Smooth muscle cell of the brain vasculature (primary cell): Measurements from ENCODE around the gene MRPL49.

Source experiments
- DNase-seq: peaks from one replicate; pipeline ENCODE4 v3.0.0-alpha.2; 2012; ENCODE audit warnings: low read depth, low spot score

MRPL49 gene

DNA sequence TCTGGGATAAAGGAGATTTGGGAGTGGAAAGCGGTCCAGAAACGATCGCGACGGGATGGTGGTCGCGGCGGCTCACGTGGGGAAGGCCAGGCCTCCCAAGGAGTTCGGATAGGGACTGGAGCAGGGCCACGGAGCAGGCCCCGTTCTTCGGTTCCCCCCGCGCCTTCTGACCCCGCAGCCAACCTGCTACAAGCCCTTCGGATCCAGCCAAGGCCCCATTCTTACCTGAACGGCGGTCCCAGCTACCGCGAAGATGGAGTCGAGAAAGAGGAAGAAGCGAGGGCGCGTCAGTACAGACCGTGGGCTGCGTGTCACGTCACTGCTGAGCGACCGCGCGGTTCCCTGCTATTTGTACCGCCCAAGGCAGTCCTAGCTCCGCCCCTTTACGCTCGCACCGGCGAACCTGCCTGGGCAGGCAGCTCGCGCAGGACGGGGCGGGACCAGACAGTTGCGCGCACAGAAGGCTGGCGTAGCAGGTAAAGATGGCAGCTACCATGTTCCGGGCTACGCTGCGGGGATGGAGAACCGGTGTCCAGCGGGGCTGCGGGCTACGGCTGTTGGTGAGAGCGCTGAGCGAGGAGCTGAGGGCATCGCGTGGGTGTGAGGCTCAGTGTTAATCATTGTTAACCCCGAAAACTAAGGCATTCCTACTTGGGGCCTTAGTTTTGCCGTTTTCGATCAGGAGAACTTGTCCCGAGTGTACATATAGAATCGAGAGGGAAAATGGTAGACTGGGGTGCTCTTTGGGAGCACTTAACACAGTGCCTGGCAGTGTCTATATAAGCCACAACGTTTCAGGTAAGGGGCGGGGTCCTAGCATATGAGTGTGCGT lies at the start of gene MRPL49, which contains the start of gene FAU:
Gene MRPL49 (plus strand): TSS at position 457 of the 832 bp plus-strand sequence. CDS start 26 bp downstream, at position 483.
Gene FAU (minus strand): TSS at position 270 of the 832 bp plus-strand sequence. CDS start 321 bp downstream, outside the sequence.
- peak; percentile 92 for DNase-seq

DNA sequence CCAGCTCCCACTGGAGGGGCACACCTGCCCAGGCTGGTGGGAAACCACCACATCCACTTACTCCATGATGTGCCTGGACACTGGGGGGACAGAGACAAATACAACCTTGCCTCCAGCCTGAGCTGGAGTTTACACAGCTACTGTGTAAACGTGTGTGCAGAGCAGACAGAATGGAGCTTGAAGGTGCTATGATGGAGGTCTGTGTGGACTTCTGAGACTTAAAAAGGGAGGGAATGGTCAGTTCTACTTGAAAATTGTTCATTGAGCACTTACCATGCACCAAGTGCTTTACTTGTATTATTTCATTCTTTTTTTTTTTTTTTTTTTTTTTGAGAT lies 49.5 kb upstream of the MRPL49 start:
- no peak for DNase-seq

DNA sequence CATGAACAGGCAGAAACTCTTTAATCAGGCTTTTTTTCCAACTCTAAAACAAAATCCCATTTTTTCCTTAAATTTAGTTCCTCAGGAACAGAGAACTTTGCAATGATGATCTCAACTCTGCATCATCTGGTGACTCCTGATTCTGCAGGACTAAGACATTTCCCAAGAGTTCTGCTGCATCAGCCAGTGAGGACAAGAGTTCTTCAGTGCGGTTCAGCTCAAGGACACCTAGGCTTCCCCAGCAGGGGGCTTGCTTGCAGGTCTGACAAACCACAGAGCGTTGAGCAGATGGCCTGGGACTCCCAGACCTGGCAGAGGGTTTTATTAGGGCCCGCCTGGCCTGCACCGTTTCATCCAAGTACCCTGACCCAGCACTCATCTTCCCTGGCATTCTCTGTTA lies 44.7 kb upstream of the MRPL49 start:
- DNase-seq, result no peak

DNA sequence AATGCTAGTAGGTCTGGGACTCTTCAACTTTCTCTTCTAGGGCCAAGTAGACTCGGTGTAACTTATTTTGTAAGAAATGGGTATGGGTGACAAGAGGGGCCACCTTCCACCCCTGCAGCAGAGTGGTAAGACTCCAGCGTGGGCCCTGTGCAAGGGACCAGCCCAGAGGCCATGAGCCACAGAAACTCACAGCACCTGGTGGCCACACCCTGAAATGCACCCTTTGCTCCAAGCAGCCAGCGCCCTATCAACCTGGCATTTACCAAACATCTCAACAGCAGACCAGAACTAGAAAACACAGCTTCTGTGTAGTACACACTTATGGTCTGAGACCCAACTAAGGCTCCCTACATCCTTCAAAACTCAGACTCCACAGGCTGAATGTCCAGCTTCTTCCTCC lies 44.0 kb upstream of the MRPL49 start:
- DNase-seq, result no peak

DNA sequence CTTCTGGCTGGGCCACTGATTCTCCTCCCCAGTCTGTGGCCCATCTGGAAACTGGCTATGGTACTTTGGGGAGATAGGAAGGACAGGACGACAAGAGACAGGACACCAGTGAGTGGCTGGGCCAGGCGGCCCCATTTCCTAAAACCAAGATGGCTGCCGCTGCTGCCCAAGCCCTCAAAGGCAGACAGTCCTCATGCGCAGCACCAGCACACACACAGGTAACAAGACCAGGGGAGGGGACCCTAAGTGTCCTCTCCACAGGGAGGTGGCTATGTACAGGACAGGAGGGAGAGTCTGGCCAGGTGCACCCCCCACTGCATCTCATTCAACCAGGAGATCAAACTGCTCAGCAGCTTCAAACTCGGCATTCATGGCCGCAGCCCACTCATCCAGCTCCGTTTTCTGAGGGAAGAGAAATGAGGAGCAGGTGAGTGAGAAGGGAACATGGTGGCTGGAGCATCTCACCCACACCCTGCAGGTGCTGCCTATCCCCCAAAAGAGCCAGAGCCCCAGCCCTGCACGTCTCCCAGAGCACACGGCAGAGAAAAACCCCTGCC lies 43.3 kb upstream of the MRPL49 start:
- no peak for DNase-seq

GRCh38 chr11:65083134-65083833 lies 38.8 kb upstream of the MRPL49 start:
- DNase-seq, result no peak

DNA sequence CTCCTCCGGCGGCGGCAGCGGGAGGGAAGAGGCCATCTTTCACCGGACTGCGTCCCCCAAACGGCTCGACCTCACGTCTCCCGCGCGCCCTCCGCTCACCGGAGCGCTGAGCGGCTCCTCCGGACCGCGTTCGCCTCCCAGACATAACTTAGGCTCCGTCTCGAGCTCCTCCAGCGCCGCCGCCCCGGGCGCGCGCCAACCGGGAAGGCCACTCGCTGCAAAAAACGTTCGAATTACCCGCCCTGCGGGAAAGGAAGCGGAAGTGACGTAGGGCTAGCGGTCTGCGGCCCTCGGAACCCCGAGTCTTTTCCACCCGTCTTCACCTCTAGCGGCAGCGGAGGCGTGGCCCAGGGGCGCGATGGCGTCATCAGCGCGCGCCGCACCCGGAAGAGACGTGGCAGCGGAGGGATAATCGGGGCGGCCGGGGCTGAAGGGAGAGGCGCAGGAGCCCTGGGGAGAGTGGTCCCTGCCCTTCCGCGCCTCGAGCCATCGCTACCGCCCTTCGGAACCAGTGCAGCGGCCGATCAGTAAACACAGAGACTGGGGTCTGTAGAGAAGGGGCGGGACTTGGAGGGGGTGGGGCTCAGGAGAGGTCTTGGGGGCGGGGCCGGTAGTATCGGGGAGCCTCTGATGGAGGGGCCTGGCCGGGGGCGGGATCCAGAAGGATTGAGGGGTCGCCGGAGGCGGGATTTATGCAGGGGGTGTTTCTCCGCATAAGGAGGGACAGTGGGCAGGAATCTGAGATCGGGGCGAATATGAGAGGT lies 38.1 kb upstream of the MRPL49 start, which contains the start of the genes CDCA5 and ZFPL1:
Gene CDCA5 (minus strand): TSS at position 207 of the 764 bp plus-strand sequence. CDS start 62 bp downstream, at position 145.
Gene ZFPL1 (plus strand): TSS at position 389 of the 764 bp plus-strand sequence. CDS start 477 bp downstream, outside the sequence.
- DNase-seq, result peak; percentile 83

GRCh38 chr11:65084598-65085375 lies 37.3 kb upstream of the MRPL49 start:
- no peak for DNase-seq

GRCh38 chr11:65085446-65085845 lies 36.7 kb upstream of the MRPL49 start:
- DNase-seq, result no peak

DNA sequence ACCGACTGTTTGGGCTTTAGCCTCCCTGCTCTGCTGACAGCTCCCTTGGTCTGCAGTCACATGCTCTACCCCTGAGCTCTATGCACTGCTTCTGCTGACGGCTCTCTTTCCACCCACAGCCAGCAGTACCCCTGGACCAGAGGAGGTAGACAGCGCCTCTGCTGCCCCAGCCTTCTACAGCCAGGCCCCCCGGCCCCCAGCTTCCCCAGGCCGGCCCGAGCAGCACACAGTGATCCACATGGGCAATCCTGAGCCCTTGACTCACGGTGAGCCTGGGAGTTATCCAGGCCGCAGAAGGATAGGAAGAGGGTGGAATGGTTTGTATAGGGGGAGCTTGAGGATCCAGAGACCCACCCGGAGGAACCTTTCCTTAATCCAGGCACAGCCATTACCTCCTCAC lies 35.3 kb upstream of the MRPL49 start:
- DNase-seq, result no peak

GRCh38 chr11:65087216-65087615 lies 34.9 kb upstream of the MRPL49 start:
- DNase-seq, result no peak

DNA sequence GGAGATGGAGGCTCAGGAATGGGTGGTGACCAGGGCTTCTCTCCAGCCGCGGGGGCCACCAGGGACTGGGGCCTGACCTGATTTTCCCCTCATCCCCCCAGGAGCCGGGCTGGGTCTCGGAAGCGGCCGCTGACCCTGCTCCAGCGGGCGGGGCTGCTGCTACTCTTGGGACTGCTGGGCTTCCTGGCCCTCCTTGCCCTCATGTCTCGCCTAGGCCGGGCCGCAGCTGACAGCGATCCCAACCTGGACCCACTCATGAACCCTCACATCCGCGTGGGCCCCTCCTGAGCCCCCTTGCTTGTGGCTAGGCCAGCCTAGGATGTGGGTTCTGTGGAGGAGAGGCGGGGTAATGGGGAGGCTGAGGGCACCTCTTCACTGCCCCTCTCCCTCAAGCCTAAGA lies 34.3 kb upstream of the MRPL49 start:
- DNase-seq, result no peak

DNA sequence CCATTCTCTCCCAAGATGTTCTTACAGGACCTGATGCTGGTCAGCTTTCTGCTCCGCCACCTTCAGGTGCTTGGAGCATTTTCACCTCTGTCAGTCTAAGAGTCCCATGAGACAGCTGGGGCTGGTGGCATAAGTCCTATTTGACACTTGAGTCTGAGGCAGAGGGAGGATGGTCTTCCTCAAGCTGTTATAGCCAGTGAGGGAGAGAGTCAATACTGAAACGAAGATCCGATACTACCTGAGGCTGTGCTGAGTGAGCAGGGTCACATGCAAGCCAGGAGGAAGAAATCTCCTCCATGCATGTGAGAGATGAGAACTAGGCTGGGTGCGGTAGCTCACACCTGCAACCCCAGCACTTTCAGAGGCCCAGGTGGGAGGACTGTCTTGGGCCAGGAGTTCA lies 32.5 kb upstream of the MRPL49 start:
- no peak for DNase-seq

- DNase-seq, result no peak
These were observed 31.5 kb upstream of the MRPL49 start for GRCh38 chr11:65090628-65091027.

DNA sequence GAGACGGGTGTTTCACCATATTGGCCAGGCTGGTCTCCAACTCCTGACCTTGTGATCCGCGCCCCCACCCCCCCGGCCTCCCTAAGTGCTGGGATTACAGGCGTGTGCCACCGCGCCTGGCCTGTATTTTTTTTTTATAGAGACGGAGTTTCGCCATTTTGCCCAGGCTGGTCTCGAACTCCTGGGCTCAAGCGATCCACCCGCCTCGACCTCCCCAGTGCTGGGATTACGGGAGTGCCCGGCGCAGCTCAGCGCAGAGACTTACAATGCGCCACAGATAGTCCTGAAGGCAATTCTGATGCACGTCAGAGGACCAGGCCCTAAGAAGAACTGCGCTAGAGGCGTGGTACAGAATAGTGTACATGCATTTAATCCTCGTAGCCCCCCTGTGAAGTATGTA lies 26.7 kb upstream of the MRPL49 start:
- DNase-seq, result no peak

DNA sequence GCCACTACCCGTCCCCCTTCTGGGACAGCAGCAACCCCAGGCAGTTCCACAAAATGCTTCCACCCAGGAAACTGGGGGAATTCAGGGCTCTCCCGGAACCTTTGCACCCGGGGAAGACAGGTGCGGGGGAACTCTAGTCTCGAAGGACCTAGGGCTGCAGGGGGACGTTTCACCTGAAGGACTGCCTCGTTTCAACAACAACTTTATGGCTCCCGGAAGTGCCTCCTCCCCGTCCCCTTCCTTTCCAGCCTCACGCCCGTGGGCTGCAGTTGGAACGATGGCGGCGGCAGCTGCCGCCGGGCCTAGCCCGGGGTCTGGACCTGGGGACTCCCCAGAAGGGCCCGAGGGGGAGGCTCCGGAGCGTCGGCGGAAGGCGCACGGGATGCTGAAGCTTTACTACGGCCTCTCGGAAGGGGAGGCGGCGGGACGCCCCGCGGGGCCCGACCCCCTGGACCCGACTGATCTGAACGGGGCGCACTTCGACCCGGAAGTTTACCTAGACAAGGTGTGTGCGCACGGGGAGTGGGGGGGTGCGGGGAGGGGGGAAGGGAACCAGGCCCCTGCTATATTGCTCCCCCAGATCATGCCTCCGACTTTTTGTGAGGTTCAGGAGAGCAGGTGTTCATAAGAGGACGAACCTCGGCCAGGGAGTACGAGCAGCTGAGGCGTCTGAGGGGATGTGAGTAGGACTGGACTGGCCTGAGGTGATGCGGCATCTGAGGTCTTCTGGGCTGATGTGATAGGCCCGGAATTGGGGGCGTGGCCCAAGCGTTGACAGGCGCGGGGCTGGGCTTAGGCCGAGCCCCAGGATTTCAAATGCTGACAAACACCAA lies 25.9 kb upstream of the MRPL49 start, which contains the start of gene VPS51:
Gene VPS51 (plus strand): TSS at position 241 of the 833 bp plus-strand sequence. CDS start 37 bp downstream, at position 278.
- DNase-seq, result peak; percentile 73

DNA sequence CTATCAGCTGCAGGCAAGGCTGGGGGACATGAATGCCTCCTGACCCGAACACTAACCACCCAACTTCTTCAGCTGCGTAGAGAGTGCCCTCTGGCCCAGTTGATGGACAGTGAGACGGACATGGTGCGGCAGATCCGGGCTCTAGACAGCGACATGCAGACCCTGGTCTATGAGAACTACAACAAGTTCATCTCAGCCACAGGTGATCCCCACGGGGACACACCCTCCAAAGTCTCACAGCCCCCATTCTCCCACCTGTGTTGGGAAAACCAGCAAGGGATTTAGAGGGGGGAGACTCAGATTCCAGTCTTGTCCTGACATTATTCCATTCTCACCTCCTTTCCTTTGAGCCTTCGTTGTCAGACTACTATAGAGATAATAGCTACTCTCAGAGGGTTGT lies 25.2 kb upstream of the MRPL49 start:
- no peak for DNase-seq

DNA sequence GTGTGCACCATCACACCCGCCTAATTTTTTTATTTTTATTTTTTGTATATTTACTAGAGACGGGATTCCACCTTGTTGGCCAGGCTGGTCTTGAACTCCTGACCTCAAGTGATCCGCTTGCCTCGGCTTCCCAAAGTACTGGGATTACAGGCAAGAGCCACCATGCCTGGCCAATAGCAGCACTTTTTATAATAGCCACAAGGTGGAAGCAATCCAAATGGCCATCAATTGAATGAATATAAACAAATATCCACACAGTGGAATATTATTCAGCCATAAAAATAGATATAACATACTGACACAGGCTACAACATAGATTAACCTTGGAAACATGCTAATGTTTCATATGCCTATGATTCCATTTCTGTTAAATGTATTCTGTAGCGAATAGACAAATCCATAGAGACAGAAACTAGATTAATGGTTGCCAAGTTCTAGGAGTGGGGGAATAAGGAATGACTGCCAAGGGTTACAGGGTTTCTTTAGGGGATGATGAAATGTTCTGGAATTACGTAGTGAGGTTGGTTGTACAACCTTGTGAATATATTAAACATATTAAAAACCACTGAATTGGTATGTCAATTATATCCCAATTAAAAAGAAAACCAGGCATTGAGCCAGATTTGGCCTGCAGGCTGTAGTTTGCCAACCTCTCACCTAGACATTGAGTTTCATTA lies 21.3 kb upstream of the MRPL49 start:
- DNase-seq, result no peak
